Measurements from ENCODE around the gene GLRX.

Gene GLRX

GRCh38 chr5:95797301-95797700 is 25.2 kb downstream of the GLRX start:
- Histone ChIP-seq H3K9me2 (ENCODE audit: low read depth, low read length) (no peaks in the 10 kb centered on the region), H3K4me1 (ENCODE audit: insufficient read depth, low read length, severe bottlenecking) (no peaks in the 10 kb centered on the region), H3K4me3 (ENCODE audit: low read depth, low read length, poor library complexity, severe bottlenecking) (no peak overlapping the region), H3K27me3 (ENCODE audit: insufficient read depth, low read length) (no peaks in the 10 kb centered on the region), H3K36me3 (ENCODE audit: insufficient read depth, low read length) (no peaks in the 10 kb centered on the region), H3K9me3 (ENCODE audit: low read length) (no peaks in the 10 kb centered on the region), H3K27ac (ENCODE audit: low read depth, low read length, poor library complexity, severe bottlenecking) (no peak overlapping the region), H3K4me2 (ENCODE audit: low read length) (no peak overlapping the region), H3K79me2 (ENCODE audit: insufficient read depth, low read length) (no peaks in the 10 kb centered on the region), H4K20me1 (ENCODE audit: insufficient read depth, low read length) (no peaks in the 10 kb centered on the region), H2AFZ (ENCODE audit: low read length) (no peak overlapping the region), H3F3A (ENCODE audit: insufficient read depth, low read length) (no peaks in the 10 kb centered on the region), H3K9ac (ENCODE audit: low read length) (no peak overlapping the region)
- no peak for TF ChIP-seq CTCF (IDR thresholded peaks at IDR 0.05; ENCODE audit: low read length)
- TF ChIP-seq EZH2 (IDR thresholded peaks at IDR 0.05; ENCODE audit: borderline replicate concordance, low read length), result no peak

- no peaks in the 10 kb centered on the region for H3K36me3 ChIP-seq (ENCODE audit: insufficient read depth, low read length)
- no peaks in the 10 kb centered on the region for H3K9me3 ChIP-seq (ENCODE audit: low read length)
- H3K4me2 ChIP-seq (ENCODE audit: low read length), result no peak overlapping the region
These were observed 28.4 kb downstream of the GLRX start for GRCh38 chr5:95794070-95794516.

GRCh38 chr5:95791751-95792150 is 30.8 kb downstream of the GLRX start:
- H3K36me3 ChIP-seq (ENCODE audit: insufficient read depth, low read length), result no peaks in the 10 kb centered on the region
- H3K9me2 ChIP-seq (ENCODE audit: low read depth, low read length), result no peaks in the 10 kb centered on the region
- no peaks in the 10 kb centered on the region for H4K20me1 ChIP-seq (ENCODE audit: insufficient read depth, low read length)
- H3K9ac ChIP-seq (ENCODE audit: low read length), result no peak overlapping the region
- H2AFZ ChIP-seq (ENCODE audit: low read length), result no peak overlapping the region
- H3K9me3 ChIP-seq (ENCODE audit: low read length), result no peaks in the 10 kb centered on the region
- H3K4me3 ChIP-seq (ENCODE audit: low read depth, low read length, poor library complexity, severe bottlenecking), result no peak overlapping the region
- H3K27ac ChIP-seq (ENCODE audit: low read depth, low read length, poor library complexity, severe bottlenecking), result no peak overlapping the region
- no peaks in the 10 kb centered on the region for H3K4me1 ChIP-seq (ENCODE audit: insufficient read depth, low read length, severe bottlenecking)
- no peak overlapping the region for H3K4me2 ChIP-seq (ENCODE audit: low read length)
- no peaks in the 10 kb centered on the region for H3K79me2 ChIP-seq (ENCODE audit: insufficient read depth, low read length)
- TF ChIP-seq CTCF (IDR thresholded peaks at IDR 0.05; ENCODE audit: low read length), result no peak
- no peak for TF ChIP-seq EZH2 (IDR thresholded peaks at IDR 0.05; ENCODE audit: borderline replicate concordance, low read length)
- no peaks in the 10 kb centered on the region; the same call in 1 of the 2 replicates for H3K27me3 ChIP-seq (ENCODE audit: insufficient read depth, low read length)
- no peaks in the 10 kb centered on the region for H3F3A ChIP-seq (ENCODE audit: insufficient read depth, low read length)

More at GRCh38 chr5:95794070-95794516, 28.4 kb downstream of the GLRX start:
- Histone ChIP-seq H2AFZ (ENCODE audit: low read length) (no peak overlapping the region), H3K79me2 (ENCODE audit: insufficient read depth, low read length) (no peaks in the 10 kb centered on the region), H3K9ac (ENCODE audit: low read length) (no peak overlapping the region), H3F3A (ENCODE audit: insufficient read depth, low read length) (no peaks in the 10 kb centered on the region), H3K4me3 (ENCODE audit: low read depth, low read length, poor library complexity, severe bottlenecking) (no peak overlapping the region), H3K27ac (ENCODE audit: low read depth, low read length, poor library complexity, severe bottlenecking) (no peak overlapping the region), H3K27me3 (ENCODE audit: insufficient read depth, low read length) (no peaks in the 10 kb centered on the region), H3K4me1 (ENCODE audit: insufficient read depth, low read length, severe bottlenecking) (no peaks in the 10 kb centered on the region), H3K9me2 (ENCODE audit: low read depth, low read length) (no peaks in the 10 kb centered on the region), H4K20me1 (ENCODE audit: insufficient read depth, low read length) (no peaks in the 10 kb centered on the region)
- TF ChIP-seq EZH2 (IDR thresholded peaks at IDR 0.05; ENCODE audit: borderline replicate concordance, low read length) (no peak), CTCF (IDR thresholded peaks at IDR 0.05; ENCODE audit: low read length) (no peak)
